Subcutaneous abdominal adipose tissue (tissue), 5 donors: Measurements from ENCODE around the gene PPP5C.
"Not testable (repeated sequence)": the region's sequence is repeated elsewhere in the genome, so short reads cannot be mapped to it uniquely, and the experiment has no call there.

Experiments used
- H3K27ac ChIP-seq: one replicate; pipeline ENCODE4 v1.7.0; 2013; ENCODE audit warnings: low read depth, mild to moderate bottlenecking, inconsistent platforms, low read length, moderate library complexity
- H3K27me3 ChIP-seq, 5 donors: one replicate each; pipeline ENCODE4 v1.7.0; 2013; ENCODE audit warnings: low read length in 5 of 5, inconsistent platforms in 1 of 5; ENCODE audit not compliant: control insufficient read depth in 5 of 5, insufficient read depth in 4 of 5
- H3K36me3 ChIP-seq, 5 donors: one replicate each; pipeline ENCODE4 v1.7.0; 2013; ENCODE audit warnings: low read length in 5 of 5; ENCODE audit not compliant: control insufficient read depth in 5 of 5, insufficient read depth in 5 of 5
- H3K4me1 ChIP-seq, 5 donors: one replicate each; pipeline ENCODE4 v1.7.0; 2013; ENCODE audit warnings: low read length in 5 of 5, mild to moderate bottlenecking in 3 of 5, moderate library complexity in 1 of 5; ENCODE audit not compliant: control insufficient read depth in 5 of 5, insufficient read depth in 5 of 5
- H3K4me3 ChIP-seq, 5 donors: one replicate each; pipeline ENCODE4 v1.7.0; 2013; ENCODE audit warnings: low read length in 5 of 5, low read depth in 1 of 5
- H3K9ac ChIP-seq, 5 donors: one replicate each; pipeline ENCODE4 v1.7.0; 2013; ENCODE audit warnings: low read length in 5 of 5, mild to moderate bottlenecking in 4 of 5, moderate library complexity in 3 of 5
- H3K9me3 ChIP-seq, 5 donors: one replicate each; pipeline ENCODE4 v1.7.0; 2013; ENCODE audit warnings: low read length in 5 of 5; ENCODE audit not compliant: control insufficient read depth in 5 of 5
- donor health status: healthy.
- donor health status: healthy.
- donor health status: healthy.
- donor health status: healthy.
- donor health status: healthy.

PPP5C gene

DNA sequence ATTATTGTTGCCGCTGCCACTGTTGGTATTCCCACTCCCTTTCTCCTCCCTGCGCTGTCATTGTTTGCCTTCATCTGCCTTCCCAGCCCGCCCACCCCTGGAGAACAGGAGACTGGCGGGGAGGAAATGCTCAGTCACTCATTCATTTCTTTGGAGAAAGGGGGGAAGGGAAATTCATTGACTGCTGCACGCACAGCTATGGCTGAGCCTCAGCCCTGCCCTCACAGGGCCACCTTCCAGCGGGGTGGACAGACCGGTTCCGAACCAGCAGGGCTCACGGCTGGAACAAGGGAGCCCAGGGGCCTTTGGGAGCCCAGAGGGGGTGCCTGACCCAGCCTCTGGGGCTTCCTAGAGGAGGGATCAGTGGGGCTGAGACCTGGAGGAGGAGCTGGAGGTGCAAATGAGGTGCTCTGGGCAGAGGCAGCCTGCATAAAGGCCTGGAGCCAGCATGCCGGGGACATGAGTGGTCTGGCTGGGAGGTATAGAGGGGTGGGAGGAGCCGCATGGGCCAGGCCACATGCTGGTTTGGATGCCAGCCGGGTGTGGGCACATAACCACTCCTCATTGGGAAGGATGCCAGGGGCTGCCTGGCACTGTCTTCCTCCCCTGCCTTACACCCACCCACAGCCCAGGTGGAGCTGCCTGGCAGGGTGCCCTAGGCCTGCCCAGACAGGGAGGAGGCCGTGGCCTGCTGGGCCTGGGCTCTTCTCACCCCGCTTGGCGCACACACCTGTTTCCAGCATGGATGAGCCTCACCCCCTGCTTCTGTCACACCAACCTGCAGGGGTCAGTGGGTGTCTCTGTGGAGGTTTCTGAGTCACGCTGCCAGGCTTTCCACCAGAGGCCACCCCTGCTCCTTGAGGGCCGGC lies 26.8 kb downstream of the PPP5C start:
- Histone ChIP-seq H3K27me3 (no peaks in the 10 kb centered on the region), H3K36me3 (peaks cover 0 to 38% (median 22%) of the 10 kb centered on the region in 5 donors), H3K9me3 (no peaks in the 10 kb centered on the region), H3K27ac (no peak overlapping the region), H3K4me1 (peaks cover 2 to 29% (median 26%) of the 10 kb centered on the region in 5 donors), H3K4me3 (no peak overlapping the region), H3K9ac (no peak overlapping the region)

DNA sequence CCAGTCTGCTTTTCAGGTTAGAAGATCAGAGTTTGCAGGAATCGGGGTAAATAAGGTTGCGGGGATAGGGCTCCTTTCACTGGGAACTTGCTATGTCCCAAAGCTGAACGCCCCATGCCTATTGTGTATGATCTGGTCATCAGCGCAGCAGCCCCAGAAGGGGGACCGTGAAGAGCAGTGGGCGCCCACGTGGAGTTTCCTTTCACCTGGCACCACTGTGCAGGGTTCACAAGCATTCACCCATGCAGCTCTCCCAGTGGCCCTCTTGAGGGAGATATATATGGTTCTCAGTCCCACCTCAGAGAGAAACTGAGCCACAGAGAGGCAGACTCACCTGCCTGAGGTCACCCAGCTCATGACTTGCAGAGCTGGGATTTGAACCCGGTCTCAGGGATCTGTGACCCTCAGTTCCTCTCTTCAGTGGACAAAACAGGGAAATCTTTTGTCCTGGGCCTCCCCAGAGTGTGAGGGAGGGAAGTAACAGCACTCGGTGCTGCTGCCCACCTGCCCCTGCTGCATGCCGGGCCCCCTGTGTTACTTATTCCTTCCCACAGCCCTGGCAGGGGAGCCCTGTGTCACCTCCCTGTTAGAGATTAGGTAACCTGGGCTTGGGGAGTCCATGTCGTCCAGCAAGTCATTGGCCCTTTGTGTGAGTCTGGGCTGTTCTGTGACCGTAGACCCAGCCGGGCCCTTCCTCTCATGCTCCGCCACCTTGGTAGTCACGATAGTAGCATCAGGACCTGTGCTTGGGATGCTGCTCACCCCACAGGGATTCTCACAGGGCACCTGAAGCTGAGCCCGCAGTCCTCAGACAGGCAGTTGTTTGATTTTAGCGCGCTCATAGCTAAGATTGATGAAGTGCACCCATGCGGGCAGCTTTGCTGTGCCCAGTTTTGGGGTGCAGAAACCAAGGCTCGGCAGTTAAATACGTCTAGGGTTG lies 27.9 kb downstream of the PPP5C start:
- no peak overlapping the region for H3K27ac ChIP-seq
- no peak overlapping the region for H3K4me3 ChIP-seq
- no peaks in the 10 kb centered on the region for H3K9me3 ChIP-seq
- H3K27me3 ChIP-seq = no peaks in the 10 kb centered on the region
- peaks cover 0 to 35% (median 19%) of the 10 kb centered on the region in 5 donors for H3K36me3 ChIP-seq
- peaks cover 2 to 31% (median 28%) of the 10 kb centered on the region in 5 donors for H3K4me1 ChIP-seq
- H3K9ac ChIP-seq = no peak overlapping the region

DNA sequence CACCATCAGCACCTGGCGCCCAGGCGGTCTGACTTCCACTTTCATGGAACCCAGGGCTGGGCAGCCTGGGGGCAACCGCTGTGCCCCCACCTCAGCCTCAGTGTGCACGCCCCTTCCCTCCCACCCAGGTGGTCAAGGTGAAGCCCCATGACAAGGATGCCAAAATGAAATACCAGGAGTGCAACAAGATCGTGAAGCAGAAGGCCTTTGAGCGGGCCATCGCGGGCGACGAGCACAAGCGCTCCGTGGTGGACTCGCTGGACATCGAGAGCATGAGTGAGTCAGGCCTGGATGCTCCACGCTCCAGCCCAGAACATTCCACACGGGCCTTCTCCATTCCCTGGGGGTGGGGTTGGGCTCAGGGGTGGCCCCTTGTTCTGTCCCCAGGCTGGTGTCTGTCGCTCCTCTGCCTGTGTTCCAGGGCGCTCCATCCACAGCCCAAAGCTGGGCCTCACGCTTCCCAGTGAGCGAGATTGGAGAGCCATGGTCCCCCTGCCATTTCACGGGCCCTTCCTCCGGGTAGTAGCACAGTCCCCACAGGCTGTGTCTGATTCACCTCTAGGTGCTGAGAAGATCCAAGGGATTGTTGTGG lies 28.7 kb downstream of the PPP5C start:
- not testable (repeated sequence) for H3K4me3 ChIP-seq, H3K27ac ChIP-seq, H3K9me3 ChIP-seq, H3K27me3 ChIP-seq, H3K9ac ChIP-seq
- Histone ChIP-seq H3K36me3 (peaks cover 0 to 38% (median 19%) of the 10 kb centered on the region in 5 donors), H3K4me1 (peaks cover 0 to 31% (median 28%) of the 10 kb centered on the region in 5 donors)

DNA sequence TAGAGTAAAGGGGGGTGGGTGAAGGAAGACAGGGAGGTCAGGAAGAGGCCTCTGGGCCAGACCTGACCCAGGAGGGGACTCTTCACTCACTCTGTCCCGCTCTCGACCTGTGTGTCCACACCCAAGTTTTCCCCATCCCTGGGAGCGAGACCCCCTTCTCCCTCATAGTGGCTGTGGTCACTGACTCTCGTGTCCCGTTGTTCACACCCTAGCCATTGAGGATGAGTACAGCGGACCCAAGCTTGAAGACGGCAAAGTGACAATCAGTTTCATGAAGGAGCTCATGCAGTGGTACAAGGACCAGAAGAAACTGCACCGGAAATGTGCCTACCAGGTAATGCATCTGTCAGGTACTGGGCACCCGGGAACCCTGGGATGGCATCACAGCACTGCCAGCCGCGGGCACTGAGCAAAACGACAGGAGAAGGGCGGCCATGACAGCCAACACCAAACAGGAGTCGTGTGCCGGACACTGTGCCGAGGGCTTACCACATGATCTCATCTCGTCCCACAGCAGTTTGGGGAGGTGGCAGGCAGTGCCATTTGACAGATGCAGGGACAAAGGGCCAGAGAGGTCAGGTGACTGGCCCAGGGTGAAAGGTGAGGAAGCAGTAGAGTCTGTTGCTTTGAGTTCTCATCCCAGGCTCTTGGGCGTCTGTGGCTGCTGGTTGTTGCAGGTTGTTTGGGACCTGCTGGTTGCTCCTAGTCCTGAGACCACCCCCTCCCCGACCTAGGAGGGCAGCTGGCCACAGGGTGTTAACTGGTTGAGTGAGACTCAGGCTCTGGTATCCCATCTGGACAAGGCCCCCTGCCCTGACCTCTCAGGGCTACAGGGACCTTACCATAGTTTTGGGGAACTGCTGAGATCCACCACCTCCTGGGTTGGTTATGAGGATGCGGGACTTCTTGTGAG lies 29.6 kb downstream of the PPP5C start:
- H3K4me3 ChIP-seq = no peak overlapping the region
- H3K9ac ChIP-seq = no peak overlapping the region
- no peaks in the 10 kb centered on the region for H3K27me3 ChIP-seq
- no peaks in the 10 kb centered on the region for H3K9me3 ChIP-seq
- peak overlapping the region; percentile 85 for H3K27ac ChIP-seq
- peaks cover 0 to 45% (median 20%) of the 10 kb centered on the region in 5 donors for H3K36me3 ChIP-seq
- peaks cover 0 to 29% (median 25%) of the 10 kb centered on the region in 5 donors for H3K4me1 ChIP-seq

DNA sequence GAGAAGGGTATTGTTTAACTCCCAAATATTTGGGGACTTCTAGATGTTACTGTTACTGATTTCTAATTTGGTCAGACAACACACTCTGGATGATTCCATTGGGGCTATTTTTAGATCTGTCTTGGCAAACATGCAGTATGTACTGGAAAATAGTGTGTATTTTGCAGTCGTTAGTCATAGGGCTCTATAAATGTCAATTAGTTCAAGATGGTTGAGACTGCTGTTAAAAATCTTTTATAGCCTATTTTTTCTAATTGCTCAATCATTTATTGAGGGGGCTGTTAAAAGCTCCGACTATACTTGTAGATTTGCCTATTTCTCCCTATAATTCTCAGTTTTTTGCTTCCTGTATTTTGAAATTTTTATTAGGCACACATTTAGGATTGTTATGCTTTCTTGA lies 31.4 kb downstream of the PPP5C start:
- Histone ChIP-seq H3K4me1 (peaks cover 0 to 27% (median 14%) of the 10 kb centered on the region in 5 donors), H3K9ac (peak overlapping the region in 1 of 5 donors; percentile 19), H3K9me3 (no peaks in the 10 kb centered on the region), H3K27ac (peak overlapping the region; percentile 85), H3K4me3 (no peak overlapping the region), H3K36me3 (peaks cover 8 to 58% (median 33%) of the 10 kb centered on the region in 5 donors), H3K27me3 (no peaks in the 10 kb centered on the region)

DNA sequence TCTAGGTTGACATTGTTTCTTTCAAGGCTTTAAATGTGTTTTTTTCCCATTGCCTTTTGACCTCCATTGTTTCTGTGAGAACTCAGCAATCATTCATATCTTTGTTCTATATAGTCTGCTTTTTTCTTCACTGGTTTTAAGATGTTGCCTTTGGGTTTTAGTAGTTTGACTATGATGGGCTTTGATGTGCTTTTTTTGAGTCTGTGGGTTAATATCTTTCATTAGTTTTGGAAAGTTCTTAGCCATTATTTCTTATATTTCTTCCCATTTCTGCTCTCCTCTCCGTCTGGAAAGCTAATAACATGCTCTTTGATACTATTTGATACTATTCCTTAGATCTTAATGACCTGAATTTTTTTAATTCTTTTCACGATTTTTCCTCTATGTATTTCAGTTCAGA lies 33.8 kb downstream of the PPP5C start:
- Histone ChIP-seq H3K4me3 (no peak overlapping the region), H3K27ac (no peak overlapping the region), H3K4me1 (peaks cover 0 to 21% (median 8%) of the 10 kb centered on the region in 5 donors), H3K36me3 (peaks cover 8 to 71% (median 50%) of the 10 kb centered on the region in 5 donors), H3K9me3 (no peaks in the 10 kb centered on the region), H3K27me3 (no peaks in the 10 kb centered on the region), H3K9ac (no peak overlapping the region)

DNA sequence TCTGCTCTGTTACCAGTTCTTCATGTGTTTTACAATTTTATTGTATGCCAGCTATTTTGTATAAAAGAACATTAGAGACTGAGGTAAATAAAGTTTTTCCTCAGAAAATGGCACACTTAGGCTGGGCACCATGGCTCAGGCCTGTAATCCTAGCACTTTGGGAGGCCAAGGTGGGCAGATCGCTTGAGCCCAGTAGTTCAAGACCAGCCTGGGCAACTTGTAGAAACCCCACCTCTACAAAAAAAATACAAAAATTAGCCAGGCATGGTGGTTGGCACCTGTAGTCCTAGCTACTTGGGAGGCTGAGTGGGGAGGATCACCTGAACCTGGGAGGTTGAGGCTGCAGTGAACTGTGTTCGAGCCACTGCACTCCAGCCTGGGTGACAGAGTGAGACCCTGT lies 34.5 kb downstream of the PPP5C start:
- H3K27me3 ChIP-seq = no peaks in the 10 kb centered on the region
- H3K36me3 ChIP-seq = peaks cover 8 to 69% (median 48%) of the 10 kb centered on the region in 5 donors
- H3K9me3 ChIP-seq = no peaks in the 10 kb centered on the region
- H3K4me3 ChIP-seq = no peak overlapping the region
- no peak overlapping the region for H3K9ac ChIP-seq
- peaks cover 0 to 21% (median 8%) of the 10 kb centered on the region in 5 donors for H3K4me1 ChIP-seq
- no peak overlapping the region for H3K27ac ChIP-seq

DNA sequence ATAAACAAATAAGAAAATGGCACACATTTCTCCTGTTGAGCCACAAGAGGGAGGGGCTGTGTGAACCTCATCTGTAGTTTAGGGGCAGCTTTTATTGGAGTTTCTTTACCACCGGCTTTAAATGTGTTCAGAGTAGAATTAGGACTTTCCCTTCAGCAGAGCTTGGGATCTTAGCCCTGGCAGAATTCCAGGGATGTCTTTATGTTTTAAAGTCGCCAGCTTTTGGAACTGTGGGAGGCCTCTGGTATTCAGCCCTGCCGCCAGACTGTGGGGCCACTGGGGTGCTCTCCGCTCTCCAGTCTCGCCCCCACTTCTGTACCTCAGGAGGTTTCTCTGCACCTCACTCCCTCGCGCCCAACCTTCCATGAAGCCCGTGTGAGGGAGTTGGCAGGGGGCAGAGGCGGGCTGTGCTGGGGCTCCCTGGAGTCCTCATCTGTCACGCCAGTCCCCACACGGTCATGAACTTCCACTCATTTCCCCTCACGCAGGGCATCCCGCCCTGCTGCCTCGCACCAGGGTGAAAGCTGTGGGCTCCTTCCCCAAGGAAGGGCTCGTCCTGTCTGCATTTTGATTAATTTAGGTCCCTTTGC lies 35.0 kb downstream of the PPP5C start:
- no peak overlapping the region for H3K9ac ChIP-seq
- no peaks in the 10 kb centered on the region for H3K9me3 ChIP-seq
- no peaks in the 10 kb centered on the region for H3K27me3 ChIP-seq
- H3K4me1 ChIP-seq = peaks cover 0 to 21% (median 7%) of the 10 kb centered on the region in 5 donors
- H3K4me3 ChIP-seq = no peak overlapping the region
- no peak overlapping the region for H3K27ac ChIP-seq
- H3K36me3 ChIP-seq = peaks cover 8 to 69% (median 47%) of the 10 kb centered on the region in 5 donors
